Mesenchymal stem cell (in vitro differentiated cells and primary cell): Measurements from ENCODE around the gene IRF7.

Source experiments
- DNase-seq: peaks from one replicate; pipeline ENCODE4 v3.0.0-alpha.2; 2013
- H2AFZ ChIP-seq: one replicate; pipeline ENCODE4 v1.6.1; 2013; ENCODE audit warnings: low read depth, mild to moderate bottlenecking, control low read depth, inconsistent platforms, low read length, moderate library complexity
- H2AK5ac ChIP-seq: 2 replicates; pipeline ENCODE4 v1.6.1; 2013; ENCODE audit warnings: low read length, moderate library complexity, mild to moderate bottlenecking, inconsistent platforms; ENCODE audit not compliant: severe bottlenecking
- H2BK120ac ChIP-seq: one replicate; pipeline ENCODE4 v1.6.1; 2013; ENCODE audit warnings: low read depth, mild to moderate bottlenecking, inconsistent platforms, low read length, moderate library complexity
- H2BK12ac ChIP-seq, 2 experiments: one replicate each; pipeline ENCODE4 v1.6.1; 2013; ENCODE audit warnings: inconsistent platforms in 2 of 2, low read length in 2 of 2, mild to moderate bottlenecking in 2 of 2, moderate library complexity in 2 of 2, control low read depth in 1 of 2
- H2BK15ac ChIP-seq: one replicate; pipeline ENCODE4 v1.6.1; 2013; ENCODE audit warnings: mild to moderate bottlenecking, low read depth, inconsistent platforms; ENCODE audit not compliant: poor library complexity, severe bottlenecking
- H2BK5ac ChIP-seq: 2 replicates; pipeline ENCODE4 v1.6.1; 2013; ENCODE audit warnings: low read depth, mild to moderate bottlenecking, low read length, control low read depth, inconsistent platforms; ENCODE audit not compliant: poor library complexity, severe bottlenecking
- H3K14ac ChIP-seq, 2 experiments: one replicate each; pipeline ENCODE4 v1.6.1; 2013; ENCODE audit warnings: inconsistent platforms in 2 of 2, low read length in 2 of 2, control low read depth in 1 of 2, mild to moderate bottlenecking in 1 of 2, moderate library complexity in 1 of 2
- H3K18ac ChIP-seq, 2 experiments: one replicate each; pipeline ENCODE4 v1.6.1; 2013; ENCODE audit warnings: inconsistent platforms in 2 of 2, low read length in 2 of 2, control low read depth in 1 of 2, low read depth in 1 of 2, mild to moderate bottlenecking in 1 of 2
- H3K23ac ChIP-seq, 2 experiments: one replicate each; pipeline ENCODE4 v1.6.1; 2013; ENCODE audit warnings: inconsistent platforms in 2 of 2, low read length in 2 of 2, mild to moderate bottlenecking in 2 of 2, moderate library complexity in 2 of 2, control low read depth in 1 of 2
- H3K27ac ChIP-seq: 2 replicates; pipeline ENCODE4 v1.5.1; 2013; ENCODE audit warnings: mild to moderate bottlenecking, moderate library complexity, low read length, control low read depth, inconsistent platforms; ENCODE audit not compliant: poor library complexity, severe bottlenecking
- H3K27me3 ChIP-seq, 2 experiments: 2 replicates each; pipeline versions ENCODE4 v1.6.1 to v1.7.0; 2013; ENCODE audit warnings: low read length in 2 of 2, mild to moderate bottlenecking in 2 of 2, moderate library complexity in 2 of 2, control low read depth in 1 of 2, inconsistent platforms in 1 of 2; ENCODE audit not compliant: control insufficient read depth in 1 of 2, insufficient read depth in 1 of 2
- H3K36me3 ChIP-seq, 2 experiments: 2 replicates each; pipeline versions ENCODE4 v1.6.1 to v1.7.0; 2013; ENCODE audit warnings: low read length in 2 of 2, control low read depth in 1 of 2, inconsistent platforms in 1 of 2, low read depth in 1 of 2, mild to moderate bottlenecking in 1 of 2; ENCODE audit not compliant: insufficient read depth in 2 of 2, control insufficient read depth in 1 of 2
- H3K4ac ChIP-seq, 2 experiments: one replicate each; pipeline ENCODE4 v1.6.1; 2013; ENCODE audit warnings: inconsistent platforms in 2 of 2, low read length in 2 of 2, mild to moderate bottlenecking in 2 of 2, moderate library complexity in 2 of 2, control low read depth in 1 of 2, low read depth in 1 of 2
- H3K4me1 ChIP-seq: 2 replicates; pipeline ENCODE4 v1.6.1; 2013; ENCODE audit warnings: low read depth, low read length, control low read depth; ENCODE audit not compliant: control insufficient read depth, insufficient read depth
- H3K4me2 ChIP-seq: 2 replicates; pipeline ENCODE4 v1.6.1; 2013; ENCODE audit warnings: low read length, mild to moderate bottlenecking, inconsistent platforms; ENCODE audit not compliant: poor library complexity, severe bottlenecking
- H3K4me3 ChIP-seq, 2 experiments: 2 replicates each; pipeline versions ENCODE4 v1.5.1 to v1.7.0; 2013; ENCODE audit warnings: low read length in 2 of 2, mild to moderate bottlenecking in 2 of 2, control low read depth in 1 of 2, low read depth in 1 of 2; ENCODE audit not compliant: insufficient read depth in 1 of 2
- H3K79me1 ChIP-seq: replicated peaks from 2 replicates; pipeline ENCODE4 v1.6.1; 2013; ENCODE audit warnings: mild to moderate bottlenecking, control low read depth, low read length, inconsistent platforms; ENCODE audit not compliant: poor library complexity, severe bottlenecking
- H3K9ac ChIP-seq: 2 replicates; pipeline ENCODE4 v1.7.0; 2013; ENCODE audit warnings: mild to moderate bottlenecking, low read length, moderate library complexity
- H3K9me3 ChIP-seq: 2 replicates; pipeline ENCODE4 v1.7.0; 2013; ENCODE audit warnings: mild to moderate bottlenecking, low read length; ENCODE audit not compliant: control insufficient read depth
- H4K8ac ChIP-seq: one replicate; pipeline ENCODE4 v1.6.1; 2013; ENCODE audit warnings: inconsistent platforms, mild to moderate bottlenecking, low read length, moderate library complexity
- H4K91ac ChIP-seq: one replicate; pipeline ENCODE4 v1.6.1; 2013; ENCODE audit warnings: mild to moderate bottlenecking, low read length, inconsistent platforms
- WGBS: methylation state at CpG from one replicate; pipeline ENCODE4 v1.1.7; 2013; ENCODE audit warnings: mixed read lengths; 5-methylcytosine and 5-hydroxymethylcytosine counted together

Gene IRF7

DNA sequence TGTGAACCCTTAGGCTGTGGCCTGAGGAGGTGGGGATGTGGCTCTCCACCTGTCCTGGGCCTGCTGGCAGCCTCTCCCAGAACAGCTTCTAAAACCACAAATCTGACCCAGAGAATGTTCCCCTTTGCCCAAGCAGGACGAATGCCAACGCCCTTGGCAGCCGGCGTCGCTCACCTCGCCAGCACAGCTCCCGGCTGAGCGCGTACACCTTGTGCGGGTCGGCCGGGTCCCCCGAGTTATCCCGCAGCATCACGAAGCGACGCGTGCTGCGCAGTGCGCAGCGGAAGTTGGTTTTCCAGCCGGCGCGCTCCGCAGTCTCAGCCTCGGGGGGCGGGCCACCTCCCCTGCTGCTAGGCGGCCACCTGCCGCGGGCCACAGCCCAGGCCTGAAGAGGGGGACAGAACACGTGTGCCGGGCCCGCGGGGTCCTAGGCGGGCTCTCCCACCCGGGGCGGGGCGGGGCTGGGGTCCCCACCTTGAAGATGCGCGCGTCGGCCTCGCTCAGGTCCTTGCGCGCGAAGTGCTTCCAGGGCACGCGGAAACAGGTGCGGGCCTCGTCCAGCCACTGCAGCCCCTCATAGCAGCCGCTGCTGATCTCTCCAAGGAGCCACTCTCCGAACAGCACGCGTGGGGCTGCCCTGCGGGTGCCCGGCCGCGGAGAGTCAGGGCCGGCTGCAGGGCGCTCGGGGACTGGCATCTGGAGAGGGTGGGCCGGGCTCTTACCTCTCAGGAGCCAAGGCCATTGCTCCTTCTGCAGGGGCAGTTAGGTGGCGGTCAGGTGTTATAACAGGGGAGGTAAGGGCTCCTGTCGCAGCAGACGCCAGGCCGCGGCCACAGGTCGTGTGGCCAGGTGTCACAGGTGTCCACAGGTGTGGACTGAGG lies 887 bp downstream of the IRF7 start:
- Histone ChIP-seq H3K27ac (peak overlapping the region; percentile 12), H3K79me1 (peaks cover 44% of the 10 kb centered on the region), H3K23ac (no peak overlapping the region), H2BK5ac (no peak overlapping the region), H3K9me3 (no peaks in the 10 kb centered on the region), H3K4me2 (peak overlapping the region; percentile 66), H3K4ac (peak overlapping the region; percentile 18 to 92), H3K36me3 (peaks cover 43 to 89% of the 10 kb centered on the region in 2 experiments), H4K91ac (peak overlapping the region; percentile 89), H2AK5ac (no peak overlapping the region), H2BK120ac (no peak overlapping the region), H2BK12ac (peak overlapping the region in 1 of 2 experiments; percentile 75), H3K27me3 (no peaks in the 10 kb centered on the region), H3K4me3 (peak overlapping the region; percentile 74 to 98), H2AFZ (peak overlapping the region; percentile 7), H3K14ac (peak overlapping the region in 1 of 2 experiments; percentile 99), H3K9ac (peak overlapping the region; percentile 97), H4K8ac (peak overlapping the region; percentile 51), H3K4me1 (peaks cover 36% of the 10 kb centered on the region), H3K18ac (peak overlapping the region; percentile 74 to 98), H2BK15ac (no peak overlapping the region)
- whole genome bisulfite sequencing = 84% methylated on average over 63 of the region's 68 CpGs
- DNase-seq = no peak

DNA sequence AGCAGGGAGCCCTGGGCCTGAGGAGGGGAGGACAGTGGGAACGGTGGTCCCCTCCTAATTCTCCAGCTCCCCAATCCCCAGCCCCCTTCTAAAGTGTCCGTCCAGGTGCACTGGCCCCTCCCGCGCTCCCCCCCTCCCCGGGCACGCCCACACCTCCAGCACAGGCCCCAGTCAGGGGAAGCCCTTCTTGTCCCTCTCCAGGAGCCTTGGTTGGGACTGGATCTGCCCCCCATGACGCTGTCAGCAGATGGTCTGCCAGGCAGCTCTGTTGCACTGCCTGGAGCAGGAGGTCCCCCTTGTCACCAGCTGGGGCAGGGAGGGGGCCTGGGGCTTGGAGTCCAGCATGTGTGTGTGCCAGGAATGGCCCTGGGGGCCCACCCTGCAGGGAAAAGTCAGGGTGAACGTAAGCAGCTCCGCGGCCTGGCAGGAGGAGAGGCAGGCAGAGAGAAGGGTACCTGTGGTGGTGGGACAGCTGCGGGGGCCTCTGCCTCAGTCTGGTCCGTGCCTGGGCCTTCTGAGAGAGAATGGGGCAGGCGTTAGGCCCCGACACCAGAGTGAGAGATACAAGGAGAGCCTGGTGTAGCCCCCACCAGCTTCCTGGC lies 1.6 kb downstream of the IRF7 start:
- peak overlapping the region; percentile 14 for H4K91ac ChIP-seq
- H2AFZ ChIP-seq = no peak overlapping the region
- peak overlapping the region in 1 of 2 experiments; percentile 13 for H3K4ac ChIP-seq
- peak overlapping the region; percentile 73 for H4K8ac ChIP-seq
- DNase-seq = no peak
- no peak overlapping the region for H3K23ac ChIP-seq
- no peak overlapping the region for H3K18ac ChIP-seq
- H2AK5ac ChIP-seq = no peak overlapping the region
- no peak overlapping the region for H3K27ac ChIP-seq
- H3K9me3 ChIP-seq = no peaks in the 10 kb centered on the region
- no peak overlapping the region for H2BK120ac ChIP-seq
- 85% methylated on average over 13 of the region's 14 CpGs for WGBS
- peaks cover 41% of the 10 kb centered on the region for H3K79me1 ChIP-seq
- H2BK15ac ChIP-seq = no peak overlapping the region
- no peak overlapping the region for H3K14ac ChIP-seq
- no peak overlapping the region for H2BK5ac ChIP-seq
- peak overlapping the region in 1 of 2 experiments; percentile 98 for H3K4me3 ChIP-seq
- peaks cover 48 to 89% of the 10 kb centered on the region in 2 experiments for H3K36me3 ChIP-seq
- no peak overlapping the region for H2BK12ac ChIP-seq
- peaks cover 36% of the 10 kb centered on the region for H3K4me1 ChIP-seq
- H3K4me2 ChIP-seq = no peak overlapping the region
- H3K9ac ChIP-seq = no peak overlapping the region
- H3K27me3 ChIP-seq = no peaks in the 10 kb centered on the region

DNA sequence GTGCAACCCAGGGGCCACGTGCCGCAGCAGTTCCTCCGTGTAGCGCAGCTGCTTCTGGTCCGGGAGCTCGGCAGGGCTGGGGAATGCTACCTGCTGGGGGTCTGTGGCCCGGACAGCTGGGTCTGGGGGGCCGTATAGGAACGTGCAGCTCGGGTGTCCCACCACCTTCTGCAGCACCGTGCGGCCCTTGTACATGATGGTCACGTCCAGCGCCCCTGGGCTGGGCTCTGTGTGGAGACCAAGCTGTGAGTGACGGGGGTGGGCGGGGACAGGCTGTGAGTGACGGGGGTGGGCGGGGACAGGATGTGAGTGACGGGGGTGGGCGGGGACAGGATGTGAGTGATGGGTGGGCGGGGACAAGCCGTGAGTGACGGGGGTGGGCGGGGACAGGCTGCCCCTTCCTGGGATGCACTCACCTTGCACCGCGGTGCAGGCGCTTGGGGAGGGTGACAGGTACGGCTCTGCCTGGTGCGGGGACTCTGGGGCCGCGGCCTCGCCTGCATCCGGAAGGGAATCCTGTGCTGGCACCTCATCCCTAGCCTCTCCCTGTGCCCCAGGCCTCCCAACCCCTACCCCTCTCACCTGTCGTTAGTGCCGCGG lies 2.3 kb downstream of the IRF7 start:
- WGBS = 71% methylated on average over 25 of the region's 36 CpGs
- DNase-seq = peak; percentile 50
- Histone ChIP-seq H2BK5ac (peak overlapping the region; percentile 53), H4K91ac (no peak overlapping the region), H3K4ac (peak overlapping the region in 1 of 2 experiments; percentile 7), H2BK12ac (no peak overlapping the region), H4K8ac (no peak overlapping the region), H3K4me1 (peaks cover 36% of the 10 kb centered on the region), H2AK5ac (no peak overlapping the region), H3K18ac (no peak overlapping the region), H2BK120ac (no peak overlapping the region), H3K36me3 (peaks cover 52 to 90% of the 10 kb centered on the region in 2 experiments), H2AFZ (no peak overlapping the region), H3K27ac (no peak overlapping the region), H3K4me2 (no peak overlapping the region), H3K27me3 (no peaks in the 10 kb centered on the region), H2BK15ac (no peak overlapping the region), H3K14ac (no peak overlapping the region), H3K9ac (no peak overlapping the region), H3K9me3 (no peaks in the 10 kb centered on the region), H3K79me1 (peaks cover 42% of the 10 kb centered on the region), H3K23ac (no peak overlapping the region), H3K4me3 (no peak overlapping the region)

DNA sequence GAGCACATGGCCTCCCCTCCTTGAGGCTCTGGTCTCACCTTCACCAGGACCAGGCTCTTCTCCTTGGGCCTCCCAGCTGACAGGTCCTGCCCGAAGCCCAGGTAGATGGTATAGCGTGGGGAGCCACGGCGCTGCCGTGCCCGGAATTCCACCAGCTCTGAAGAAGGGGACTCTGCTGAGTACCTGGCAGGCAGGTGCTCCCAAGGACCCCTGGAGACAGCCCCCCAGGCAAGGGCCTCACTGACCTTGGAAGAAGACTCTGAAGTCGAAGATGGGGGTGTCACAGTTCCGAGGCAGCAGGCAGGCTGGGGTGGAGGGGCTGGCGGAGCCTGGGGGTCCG lies 2.8 kb downstream of the IRF7 start:
- H2BK12ac ChIP-seq = no peak overlapping the region
- peak overlapping the region; percentile 0 for H4K8ac ChIP-seq
- H2BK120ac ChIP-seq = no peak overlapping the region
- WGBS = 97% methylated on average over 10 of the region's 10 CpGs
- peaks cover 52 to 90% of the 10 kb centered on the region in 2 experiments for H3K36me3 ChIP-seq
- no peak overlapping the region for H3K9ac ChIP-seq
- no peak for DNase-seq
- no peak overlapping the region for H3K27ac ChIP-seq
- H2AFZ ChIP-seq = no peak overlapping the region
- no peaks in the 10 kb centered on the region for H3K27me3 ChIP-seq
- no peak overlapping the region for H2BK15ac ChIP-seq
- no peak overlapping the region for H4K91ac ChIP-seq
- H3K23ac ChIP-seq = no peak overlapping the region
- H3K4me2 ChIP-seq = no peak overlapping the region
- no peak overlapping the region for H2BK5ac ChIP-seq
- peaks cover 42% of the 10 kb centered on the region for H3K79me1 ChIP-seq
- H3K9me3 ChIP-seq = no peaks in the 10 kb centered on the region
- no peak overlapping the region for H3K14ac ChIP-seq
- no peak overlapping the region for H2AK5ac ChIP-seq
- peaks cover 36% of the 10 kb centered on the region for H3K4me1 ChIP-seq
- H3K4ac ChIP-seq = no peak overlapping the region
- H3K4me3 ChIP-seq = no peak overlapping the region
- no peak overlapping the region for H3K18ac ChIP-seq
